AG04450 (cell line): ENCODE data around the gene IKBKE. TPM values are rescaled to one million over a fixed set of nuclear protein-coding genes. Genes with fewer than 3 reads are reported as not detected.

ENCODE experiments used
- CTCF ChIA-PET: fragments of 300-600, 350-600 bp; formaldehyde crosslinking; extraction: SDS; loops from one replicate; lab custom pipeline; 2022; ENCODE audit warnings: antibody characterized with exemption, inconsistent platforms; lab: Charles Lee
- POLR2A ChIA-PET: fragments of 350-600 bp; formaldehyde crosslinking; extraction: SDS; loops from one replicate; lab custom pipeline; 2021; ENCODE audit warnings: antibody characterized with exemption, inconsistent platforms; lab: Yijun Ruan, JAX
- DNase-seq: peaks from one replicate; pipeline ENCODE4 v3.0.0-alpha.2; 2011; ENCODE audit warnings: low read depth, low spot score
- H3K27ac ChIP-seq: one replicate; pipeline ENCODE4 v1.5.1; 2012; ENCODE audit warnings: low read depth, low read length, control low read depth
- H3K27me3 ChIP-seq: one replicate; pipeline ENCODE4 v1.6.0; 2012; ENCODE audit warnings: low read length; ENCODE audit not compliant: control insufficient read depth, insufficient read depth
- H3K4me3 ChIP-seq: 2 replicates; pipeline ENCODE4 v1.5.1; 2011; ENCODE audit warnings: mild to moderate bottlenecking, low read depth, low read length, control low read depth
- H3K9me3 ChIP-seq: 2 replicates; pipeline ENCODE4 v1.5.1; 2012; ENCODE audit warnings: low read length; ENCODE audit not compliant: control insufficient read depth, insufficient read depth
- polyA plus RNA-seq: library from polyadenylated mRNA; depleted of rRNA; stranded (reverse); fragments of >200 nt; gene quantifications from 2 replicates; pipeline ENCODE4 v1.2.3, GENCODE V29; 2011
- TF ChIP-seq, protein P1 (sequence below): IDR thresholded peaks from 2 replicates; pipeline ENCODE4 v1.5.1; 2011; ENCODE audit warnings: low read depth, low read length, control low read depth, inconsistent platforms

Gene IKBKE
- polyA plus RNA-seq, 1 experiment: 20.8 TPM

DNA sequence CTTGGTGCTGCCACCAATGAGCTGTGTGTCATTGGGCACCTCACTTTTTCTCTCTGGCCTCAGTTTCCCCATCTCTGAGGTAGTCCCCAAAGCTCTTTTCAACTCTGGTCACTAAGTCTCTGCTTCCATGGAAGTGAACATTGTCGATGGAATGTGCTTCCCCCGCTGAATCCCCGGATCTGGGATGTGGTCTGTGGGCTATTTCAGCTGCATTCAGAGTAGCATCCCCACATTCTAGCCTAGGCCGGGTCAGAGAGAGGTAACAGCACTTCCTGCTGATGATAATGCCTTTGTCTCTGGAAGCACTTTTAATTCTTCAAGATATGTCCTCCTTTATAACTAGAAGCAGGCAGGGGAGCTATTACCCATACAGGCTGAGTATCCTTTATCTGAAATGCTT, 66.9 kb downstream of the IKBKE start:
- H3K27me3 ChIP-seq: no peaks in the 10 kb centered on the region
- POLR2A ChIA-PET: no interaction called here
- DNase-seq: no peak
- CTCF ChIA-PET: interaction anchor here (0.8 to 6.6 kb wide), 2 partner anchors 8 to 47 kb away, joined by 4 to 66 read pairs; no protein-coding TSS in a partner anchor
- H3K4me3 ChIP-seq: no peak overlapping the region
- TF ChIP-seq, protein P1, sequence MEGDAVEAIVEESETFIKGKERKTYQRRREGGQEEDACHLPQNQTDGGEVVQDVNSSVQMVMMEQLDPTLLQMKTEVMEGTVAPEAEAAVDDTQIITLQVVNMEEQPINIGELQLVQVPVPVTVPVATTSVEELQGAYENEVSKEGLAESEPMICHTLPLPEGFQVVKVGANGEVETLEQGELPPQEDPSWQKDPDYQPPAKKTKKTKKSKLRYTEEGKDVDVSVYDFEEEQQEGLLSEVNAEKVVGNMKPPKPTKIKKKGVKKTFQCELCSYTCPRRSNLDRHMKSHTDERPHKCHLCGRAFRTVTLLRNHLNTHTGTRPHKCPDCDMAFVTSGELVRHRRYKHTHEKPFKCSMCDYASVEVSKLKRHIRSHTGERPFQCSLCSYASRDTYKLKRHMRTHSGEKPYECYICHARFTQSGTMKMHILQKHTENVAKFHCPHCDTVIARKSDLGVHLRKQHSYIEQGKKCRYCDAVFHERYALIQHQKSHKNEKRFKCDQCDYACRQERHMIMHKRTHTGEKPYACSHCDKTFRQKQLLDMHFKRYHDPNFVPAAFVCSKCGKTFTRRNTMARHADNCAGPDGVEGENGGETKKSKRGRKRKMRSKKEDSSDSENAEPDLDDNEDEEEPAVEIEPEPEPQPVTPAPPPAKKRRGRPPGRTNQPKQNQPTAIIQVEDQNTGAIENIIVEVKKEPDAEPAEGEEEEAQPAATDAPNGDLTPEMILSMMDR: no peak
- H3K27ac ChIP-seq: no peak overlapping the region
- H3K9me3 ChIP-seq: no peaks in the 10 kb centered on the region

DNA sequence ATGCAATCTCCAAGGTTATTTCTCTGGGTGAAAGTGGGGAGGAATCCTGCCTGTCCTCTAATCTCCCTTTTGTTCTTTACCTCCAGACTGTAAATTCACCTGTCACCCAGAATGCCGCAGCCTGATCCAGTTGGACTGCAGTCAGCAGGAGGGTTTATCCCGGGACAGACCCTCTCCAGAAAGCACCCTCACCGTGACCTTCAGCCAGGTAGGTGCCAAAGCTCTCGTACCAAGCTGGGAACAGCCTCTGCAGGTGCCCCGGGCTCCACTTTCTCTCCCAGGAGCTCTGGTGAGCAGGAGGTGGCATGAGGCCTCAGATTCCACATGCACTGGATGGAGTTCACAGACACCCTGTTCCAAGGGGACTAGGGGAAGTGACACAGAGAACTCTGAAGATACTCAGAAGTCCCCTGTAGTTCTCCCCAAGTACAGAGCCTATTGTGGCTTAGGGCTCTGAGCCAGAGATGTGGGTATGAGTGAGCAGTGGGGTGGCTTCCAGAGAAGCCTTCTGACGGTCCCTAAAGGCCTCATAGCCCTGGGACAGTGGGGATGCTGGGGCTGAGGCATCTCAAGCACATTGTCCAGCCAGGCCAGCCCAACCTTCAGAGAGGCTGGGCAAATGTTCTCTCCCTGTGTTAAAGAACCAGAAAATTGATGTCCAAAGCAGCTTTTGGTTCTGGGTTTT, 68.0 kb downstream of the IKBKE start:
- H3K27ac ChIP-seq: no peak overlapping the region
- no peak overlapping the region for H3K4me3 ChIP-seq
- H3K9me3 ChIP-seq: no peaks in the 10 kb centered on the region
- H3K27me3 ChIP-seq: no peaks in the 10 kb centered on the region
- TF ChIP-seq, protein P1: no peak
- POLR2A ChIA-PET: no interaction called here
- CTCF ChIA-PET: no interaction called here
- no peak for DNase-seq

DNA sequence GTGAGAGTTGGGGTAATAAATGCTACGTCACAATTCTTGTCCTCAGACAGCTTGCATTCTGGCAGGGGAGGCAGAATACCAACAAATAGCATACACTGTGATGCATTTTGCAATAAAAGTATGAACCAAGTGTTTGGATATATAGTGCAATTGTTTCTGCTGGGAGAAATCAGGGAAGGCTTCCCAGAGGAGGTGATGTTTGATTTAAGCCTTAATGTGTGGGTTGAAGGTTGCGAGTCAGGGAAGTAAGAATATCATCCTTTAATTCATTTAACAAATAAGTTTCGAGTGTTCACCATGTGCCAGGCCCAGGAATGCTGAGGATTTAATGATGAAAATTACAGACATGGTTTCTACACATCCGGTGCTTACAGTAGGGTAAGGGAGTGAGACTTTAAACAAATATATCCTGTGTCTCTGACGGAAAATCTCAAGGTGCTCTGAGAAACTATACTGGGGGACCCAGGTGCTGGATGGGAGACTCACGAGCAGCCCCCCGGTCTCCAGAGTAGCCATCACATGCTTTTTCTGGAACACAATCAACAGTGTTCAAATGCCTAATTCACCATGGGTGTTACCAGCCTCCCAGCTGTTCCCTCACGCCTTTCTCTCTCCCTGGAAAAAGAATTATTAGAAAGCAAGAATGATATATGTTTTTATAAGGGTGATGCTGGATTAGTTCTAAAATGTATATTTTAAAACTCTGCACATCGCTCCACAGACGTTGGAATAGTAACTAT, 68.8 kb downstream of the IKBKE start:
- ChIA-PET CTCF (no interaction called here), POLR2A (no interaction called here)
- H3K27ac ChIP-seq: no peak overlapping the region
- TF ChIP-seq, protein P1: no peak
- no peak overlapping the region for H3K4me3 ChIP-seq
- H3K27me3 ChIP-seq: no peaks in the 10 kb centered on the region
- no peak for DNase-seq
- no peaks in the 10 kb centered on the region for H3K9me3 ChIP-seq

- Histone ChIP-seq H3K4me3 (no peak overlapping the region), H3K9me3 (no peaks in the 10 kb centered on the region), H3K27ac (no peak overlapping the region), H3K27me3 (no peaks in the 10 kb centered on the region)
- CTCF ChIA-PET: interaction anchor here (0.6 to 1.5 kb wide), 3 partner anchors 10 to 72 kb away, joined by 3 to 5 read pairs (median 5); partner anchors contain the start of gene EIF2D
- DNase-seq: no peak
- POLR2A ChIA-PET: no interaction called here
- TF ChIP-seq, protein P1: no peak
Observed at GRCh38 chr1:206540044-206540780, 69.9 kb downstream of the IKBKE start.
